Neural cell (in vitro differentiated cells): Measurements from ENCODE around the gene SHF. TPM values are rescaled to one million over a fixed set of nuclear protein-coding genes. Genes with fewer than 3 reads are reported as not detected.

Experiments used
- H2AFZ ChIP-seq: fragments of 200-600, 300-800 bp; sonication (generic), shearing (Covaris generic); 2 replicates; pipeline ENCODE4 v1.6.0; 2014; ENCODE audit warnings: low read depth, mild to moderate bottlenecking, antibody characterized with exemption, low read length, moderate library complexity
- H3F3A ChIP-seq: fragments of 200-600 bp; shearing (Covaris generic); 2 replicates; pipeline ENCODE4 v1.6.1; 2016; ENCODE audit warnings: mild to moderate bottlenecking, moderate library complexity, mixed read lengths, antibody characterized with exemption, low read length; ENCODE audit not compliant: insufficient read depth, poor library complexity, severe bottlenecking
- H3K27ac ChIP-seq: fragments of 200-600, 300-800 bp; sonication (generic), shearing (Covaris generic); 2 replicates; pipeline ENCODE4 v1.5.1; 2014; ENCODE audit warnings: mild to moderate bottlenecking, low read length, moderate library complexity
- H3K27me3 ChIP-seq: fragments of 300-800, 200-600 bp; sonication (generic), shearing (Covaris generic); 2 replicates; pipeline ENCODE4 v1.6.0; 2014; ENCODE audit warnings: mild to moderate bottlenecking, low read depth, low read length, moderate library complexity; ENCODE audit not compliant: insufficient read depth
- H3K36me3 ChIP-seq: fragments of 300-800, 200-600 bp; sonication (generic), shearing (Covaris generic); 2 replicates; pipeline ENCODE4 v1.5.1; 2014; ENCODE audit warnings: mild to moderate bottlenecking, antibody characterized with exemption, low read length, moderate library complexity; ENCODE audit not compliant: insufficient read depth
- H3K4me2 ChIP-seq: fragments of 300-800, 200-600 bp; sonication (generic), shearing (Covaris generic); 2 replicates; pipeline ENCODE4 v1.6.0; 2014; ENCODE audit warnings: mild to moderate bottlenecking, low read length
- H3K4me3 ChIP-seq: fragments of 300-800, 200-600 bp; sonication (generic), shearing (Covaris generic); 2 replicates; pipeline ENCODE4 v1.5.1; 2014; ENCODE audit warnings: mild to moderate bottlenecking, low read length, moderate library complexity
- H3K79me2 ChIP-seq: fragments of 200-600 bp; shearing (Covaris generic); replicated peaks from 2 replicates; pipeline ENCODE4 v1.6.0; 2014; ENCODE audit warnings: mild to moderate bottlenecking, low read length, moderate library complexity; ENCODE audit not compliant: insufficient read depth
- H3K9ac ChIP-seq: fragments of 300-800, 200-600 bp; sonication (generic), shearing (Covaris generic); 2 replicates; pipeline ENCODE4 v1.6.1; 2016; ENCODE audit warnings: mild to moderate bottlenecking, low read length, mixed read lengths
- H3K9me2 ChIP-seq: fragments of 200-600 bp; shearing (Covaris generic); 2 replicates; pipeline ENCODE4 v1.6.1; 2016; ENCODE audit warnings: mild to moderate bottlenecking, low read length, mixed read lengths; ENCODE audit not compliant: insufficient read depth
- H3K9me3 ChIP-seq: fragments of 200-600, 300-800 bp; sonication (generic), shearing (Covaris generic); 2 replicates; pipeline ENCODE4 v1.6.1; 2016; ENCODE audit warnings: mild to moderate bottlenecking, mixed run types, low read length, moderate library complexity, mixed read lengths
- H4K20me1 ChIP-seq: fragments of 200-600 bp; shearing (Covaris generic); 2 replicates; pipeline ENCODE4 v1.6.1; 2016; ENCODE audit warnings: mild to moderate bottlenecking, mixed run types; ENCODE audit not compliant: insufficient read depth
- EP300 ChIP-seq: fragments of 450-650 bp; conservative IDR thresholded peaks from 2 replicates; pipeline ENCODE4 v1.6.1; 2014; ENCODE audit warnings: antibody characterized with exemption, mild to moderate bottlenecking, moderate library complexity; ENCODE audit not compliant: poor library complexity, severe bottlenecking
- EZH2 ChIP-seq: fragments of 200-600, 300-800 bp; shearing (Covaris generic), sonication (generic); IDR thresholded peaks from 2 replicates; pipeline ENCODE4 v1.6.1; 2014; ENCODE audit warnings: antibody characterized with exemption, low read length, borderline replicate concordance, mild to moderate bottlenecking; ENCODE audit not compliant: insufficient read depth, poor library complexity, severe bottlenecking
- MXI1 ChIP-seq: fragments of 450-650 bp; conservative IDR thresholded peaks from 2 replicates; pipeline ENCODE4 v1.6.1; 2014; ENCODE audit warnings: antibody characterized with exemption, mild to moderate bottlenecking; ENCODE audit not compliant: poor library complexity, severe bottlenecking
- POLR2AphosphoS5 ChIP-seq: IDR thresholded peaks from 2 replicates; pipeline ENCODE4 v1.6.1; 2012
- RAD21 ChIP-seq: fragments of 450-650 bp; conservative IDR thresholded peaks from 2 replicates; pipeline ENCODE4 v1.6.1; 2014; ENCODE audit warnings: antibody characterized with exemption, mild to moderate bottlenecking, moderate library complexity
- SMC3 ChIP-seq: fragments of 450-650 bp; conservative IDR thresholded peaks from 2 replicates; pipeline ENCODE4 v1.6.1; 2014; ENCODE audit warnings: antibody characterized with exemption, mild to moderate bottlenecking, moderate library complexity; ENCODE audit not compliant: poor library complexity
- TAF1 ChIP-seq: IDR thresholded peaks from 2 replicates; pipeline ENCODE4 v1.6.1; 2012; ENCODE audit warnings: low read depth
- polyA plus RNA-seq: library from polyadenylated mRNA; depleted of rRNA; stranded (reverse); fragments of >200 nt; gene quantifications from 2 replicates; pipeline ENCODE4 v1.2.3, GENCODE V29; 2014
- TF ChIP-seq, protein P1 (sequence below): fragments of 450-650 bp; IDR thresholded peaks from 2 replicates; pipeline ENCODE4 v1.5.1; 2014; ENCODE audit warnings: antibody characterized with exemption, mild to moderate bottlenecking, moderate library complexity; ENCODE audit not compliant: poor library complexity, severe bottlenecking
- TF ChIP-seq, protein P2 (sequence below): IDR thresholded peaks from 2 replicates; pipeline ENCODE4 v1.6.1; 2012; ENCODE audit warnings: borderline replicate concordance

The SHF gene
- polyA plus RNA-seq, 1 donor from 2014 or later = 41.5 TPM

DNA sequence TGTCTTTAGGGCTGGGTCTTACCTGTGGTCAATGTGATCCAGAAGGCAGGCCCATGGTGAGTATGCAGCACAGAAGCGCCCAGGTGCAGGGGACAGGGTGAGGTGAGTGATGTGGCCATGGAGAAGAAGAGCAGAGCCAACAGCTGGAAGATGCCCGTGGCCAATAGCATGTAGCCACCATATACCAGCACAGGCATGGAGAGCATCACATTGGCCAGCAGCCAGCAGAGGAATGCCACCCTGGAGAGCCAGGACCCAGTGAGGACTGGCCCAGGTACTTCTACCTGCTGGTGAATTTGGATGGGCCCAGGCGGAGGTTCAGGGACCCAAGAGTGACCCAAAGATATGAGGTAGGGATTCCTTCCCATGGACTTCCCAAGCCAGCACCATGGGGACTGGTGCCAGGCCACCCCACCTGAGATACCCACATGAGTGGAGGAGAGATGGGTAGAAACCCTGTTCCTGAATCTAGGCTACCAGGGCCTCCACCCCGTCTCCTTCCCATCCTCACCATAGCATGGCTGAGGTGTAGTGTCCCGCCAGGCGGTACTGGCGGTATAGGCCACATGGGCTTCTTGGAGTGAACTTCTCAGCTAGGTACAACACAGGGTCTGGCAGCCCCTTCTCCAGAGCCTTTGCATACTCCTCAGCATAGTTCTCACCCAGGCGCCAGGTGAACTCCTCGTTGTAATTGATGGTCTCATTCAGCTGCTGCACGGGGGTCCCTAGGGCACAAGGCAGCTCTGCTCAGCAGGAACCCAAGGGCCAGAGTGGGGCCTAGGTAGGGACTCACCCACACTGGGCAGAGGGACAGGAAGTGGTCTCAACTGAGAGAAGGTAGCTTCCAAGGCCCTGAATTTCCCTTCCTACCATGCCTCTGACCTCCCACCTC, 67.4 kb downstream of the SHF start:
- H3K36me3 ChIP-seq = no peaks in the 10 kb centered on the region
- no peaks in the 10 kb centered on the region for H4K20me1 ChIP-seq
- no peak overlapping the region for H3K9ac ChIP-seq
- no peak overlapping the region for H3K4me2 ChIP-seq
- H3K9me2 ChIP-seq = no peaks in the 10 kb centered on the region
- no peak overlapping the region for H3K27ac ChIP-seq
- H3K79me2 ChIP-seq = no peaks in the 10 kb centered on the region
- H3F3A ChIP-seq = no peaks in the 10 kb centered on the region
- no peak for TF ChIP-seq SMC3
- no peak for TF ChIP-seq EZH2
- no peak for TF ChIP-seq POLR2AphosphoS5
- TF ChIP-seq EP300 = no peak
- no peak for TF ChIP-seq RAD21
- TF ChIP-seq, protein P1, sequence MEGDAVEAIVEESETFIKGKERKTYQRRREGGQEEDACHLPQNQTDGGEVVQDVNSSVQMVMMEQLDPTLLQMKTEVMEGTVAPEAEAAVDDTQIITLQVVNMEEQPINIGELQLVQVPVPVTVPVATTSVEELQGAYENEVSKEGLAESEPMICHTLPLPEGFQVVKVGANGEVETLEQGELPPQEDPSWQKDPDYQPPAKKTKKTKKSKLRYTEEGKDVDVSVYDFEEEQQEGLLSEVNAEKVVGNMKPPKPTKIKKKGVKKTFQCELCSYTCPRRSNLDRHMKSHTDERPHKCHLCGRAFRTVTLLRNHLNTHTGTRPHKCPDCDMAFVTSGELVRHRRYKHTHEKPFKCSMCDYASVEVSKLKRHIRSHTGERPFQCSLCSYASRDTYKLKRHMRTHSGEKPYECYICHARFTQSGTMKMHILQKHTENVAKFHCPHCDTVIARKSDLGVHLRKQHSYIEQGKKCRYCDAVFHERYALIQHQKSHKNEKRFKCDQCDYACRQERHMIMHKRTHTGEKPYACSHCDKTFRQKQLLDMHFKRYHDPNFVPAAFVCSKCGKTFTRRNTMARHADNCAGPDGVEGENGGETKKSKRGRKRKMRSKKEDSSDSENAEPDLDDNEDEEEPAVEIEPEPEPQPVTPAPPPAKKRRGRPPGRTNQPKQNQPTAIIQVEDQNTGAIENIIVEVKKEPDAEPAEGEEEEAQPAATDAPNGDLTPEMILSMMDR = no peak
- TF ChIP-seq, protein P2, sequence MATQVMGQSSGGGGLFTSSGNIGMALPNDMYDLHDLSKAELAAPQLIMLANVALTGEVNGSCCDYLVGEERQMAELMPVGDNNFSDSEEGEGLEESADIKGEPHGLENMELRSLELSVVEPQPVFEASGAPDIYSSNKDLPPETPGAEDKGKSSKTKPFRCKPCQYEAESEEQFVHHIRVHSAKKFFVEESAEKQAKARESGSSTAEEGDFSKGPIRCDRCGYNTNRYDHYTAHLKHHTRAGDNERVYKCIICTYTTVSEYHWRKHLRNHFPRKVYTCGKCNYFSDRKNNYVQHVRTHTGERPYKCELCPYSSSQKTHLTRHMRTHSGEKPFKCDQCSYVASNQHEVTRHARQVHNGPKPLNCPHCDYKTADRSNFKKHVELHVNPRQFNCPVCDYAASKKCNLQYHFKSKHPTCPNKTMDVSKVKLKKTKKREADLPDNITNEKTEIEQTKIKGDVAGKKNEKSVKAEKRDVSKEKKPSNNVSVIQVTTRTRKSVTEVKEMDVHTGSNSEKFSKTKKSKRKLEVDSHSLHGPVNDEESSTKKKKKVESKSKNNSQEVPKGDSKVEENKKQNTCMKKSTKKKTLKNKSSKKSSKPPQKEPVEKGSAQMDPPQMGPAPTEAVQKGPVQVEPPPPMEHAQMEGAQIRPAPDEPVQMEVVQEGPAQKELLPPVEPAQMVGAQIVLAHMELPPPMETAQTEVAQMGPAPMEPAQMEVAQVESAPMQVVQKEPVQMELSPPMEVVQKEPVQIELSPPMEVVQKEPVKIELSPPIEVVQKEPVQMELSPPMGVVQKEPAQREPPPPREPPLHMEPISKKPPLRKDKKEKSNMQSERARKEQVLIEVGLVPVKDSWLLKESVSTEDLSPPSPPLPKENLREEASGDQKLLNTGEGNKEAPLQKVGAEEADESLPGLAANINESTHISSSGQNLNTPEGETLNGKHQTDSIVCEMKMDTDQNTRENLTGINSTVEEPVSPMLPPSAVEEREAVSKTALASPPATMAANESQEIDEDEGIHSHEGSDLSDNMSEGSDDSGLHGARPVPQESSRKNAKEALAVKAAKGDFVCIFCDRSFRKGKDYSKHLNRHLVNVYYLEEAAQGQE = no peak
- no peak for TF ChIP-seq TAF1
- TF ChIP-seq MXI1 = no peak
- H3K9me3 ChIP-seq = no peaks in the 10 kb centered on the region
- H3K27me3 ChIP-seq = peaks cover 59% of the 10 kb centered on the region
- no peak overlapping the region for H3K4me3 ChIP-seq
- no peak overlapping the region for H2AFZ ChIP-seq

DNA sequence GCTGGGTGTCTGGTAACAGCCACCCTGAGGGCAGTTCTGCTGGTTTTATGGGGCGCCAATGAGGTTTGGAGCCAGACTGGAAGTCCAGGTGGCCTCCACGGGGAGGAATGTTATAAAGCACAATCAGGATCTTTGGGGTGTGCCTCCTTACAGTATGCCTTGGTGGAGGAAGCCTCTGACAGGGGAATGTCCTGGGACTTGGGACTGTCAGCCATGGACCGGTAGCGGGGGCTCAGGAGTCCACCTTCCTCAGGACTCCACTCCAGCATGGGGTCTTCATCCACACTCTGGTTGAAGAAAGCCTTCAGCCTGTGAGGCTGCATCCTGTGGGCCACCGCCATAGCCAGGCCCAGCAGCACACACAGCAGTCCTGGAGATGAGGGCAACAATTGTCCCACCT, 68.8 kb downstream of the SHF start:
- Histone ChIP-seq H3K36me3 (no peaks in the 10 kb centered on the region), H3K4me3 (no peak overlapping the region), H3K27me3 (peaks cover 61% of the 10 kb centered on the region), H3F3A (no peaks in the 10 kb centered on the region), H3K79me2 (no peaks in the 10 kb centered on the region), H4K20me1 (no peaks in the 10 kb centered on the region), H2AFZ (no peak overlapping the region), H3K9ac (no peak overlapping the region), H3K4me2 (no peak overlapping the region), H3K9me3 (no peaks in the 10 kb centered on the region), H3K27ac (no peak overlapping the region), H3K9me2 (no peaks in the 10 kb centered on the region)
- TF ChIP-seq, protein P2 = no peak
- TF ChIP-seq POLR2AphosphoS5 (no peak), MXI1 (no peak)
